IMR-90 (cell line): Measurements from ENCODE around the gene DHX40. TPM values are rescaled to one million over a fixed set of nuclear protein-coding genes. Genes with fewer than 3 reads are reported as not detected.
A peak's percentile ranks its signal among the peaks of the same experiment; 100 is the strongest.

Source experiments
- ATAC-seq: fragments of 200-7000 bp; cut with Tn5 transposase; 2 replicates; pipeline ENCODE4 v1.9.1; 2020; ENCODE audit warnings: low read depth, mild to moderate bottlenecking, moderate library complexity
- BruUV-seq: library from RNA; stranded (reverse); fragments of 400-500 nt; replicated peaks from 2 replicates; lab custom pipeline; 2021; lab: Mats Ljungman, UMichigan
- CTCF ChIA-PET: fragments of 300-600 bp; formaldehyde crosslinking; extraction: SDS; loops from one replicate; lab custom pipeline; 2021; ENCODE audit warnings: antibody characterized with exemption; lab: Yijun Ruan, JAX
- POLR2A ChIA-PET: fragments of 300-600 bp; sonication (Branson Sonifier 250); formaldehyde crosslinking; loops from one replicate; lab custom pipeline; 2022; ENCODE audit warnings: antibody characterized with exemption; ENCODE audit not compliant: unreplicated experiment; lab: Charles Lee
- DNase-seq: peaks from one replicate; pipeline ENCODE4 v3.0.0; 2013
- H2AFZ ChIP-seq: replicated peaks from 2 replicates; pipeline ENCODE3; 2013; ENCODE audit warnings: low read length, mild to moderate bottlenecking; ENCODE audit not compliant: poor library complexity
- H2AK5ac ChIP-seq: 2 replicates; pipeline ENCODE4 v1.6.1; 2013; ENCODE audit warnings: low read depth, low read length, inconsistent platforms
- H2AK9ac ChIP-seq: replicated peaks from 2 replicates; pipeline ENCODE3; 2013; ENCODE audit warnings: mild to moderate bottlenecking, low read depth, low read length, moderate library complexity; ENCODE audit not compliant: poor library complexity
- H2BK120ac ChIP-seq: 2 replicates; pipeline ENCODE4 v1.6.1; 2013; ENCODE audit warnings: low read depth, low read length, inconsistent platforms
- H2BK15ac ChIP-seq: 3 replicates; pipeline ENCODE4 v1.6.1; 2013; ENCODE audit warnings: low read depth, low read length, inconsistent platforms
- H2BK20ac ChIP-seq: 2 replicates; pipeline ENCODE4 v1.6.1; 2013; ENCODE audit warnings: low read depth, mild to moderate bottlenecking, inconsistent platforms, low read length, moderate library complexity
- H2BK5ac ChIP-seq: 2 replicates; pipeline ENCODE4 v1.6.1; 2013; ENCODE audit warnings: mild to moderate bottlenecking, low read depth, low read length, inconsistent platforms; ENCODE audit not compliant: poor library complexity, severe bottlenecking
- H3K14ac ChIP-seq: replicated peaks from 2 replicates; pipeline ENCODE4 v1.6.1; 2013; ENCODE audit warnings: low read depth, low read length, inconsistent platforms
- H3K18ac ChIP-seq: 2 replicates; pipeline ENCODE4 v1.6.1; 2013; ENCODE audit warnings: low read depth, low read length, control low read depth
- H3K23ac ChIP-seq: 2 replicates; pipeline ENCODE4 v1.6.1; 2013; ENCODE audit warnings: low read depth, low read length, inconsistent platforms
- H3K27ac ChIP-seq: 2 replicates; pipeline ENCODE4 v1.5.1; 2013; ENCODE audit warnings: mild to moderate bottlenecking, control low read depth, low read length; ENCODE audit not compliant: insufficient read depth
- H3K27me3 ChIP-seq: 2 replicates; pipeline ENCODE4 v1.6.1; 2013; ENCODE audit warnings: low read length; ENCODE audit not compliant: control insufficient read depth, insufficient read depth
- H3K36me3 ChIP-seq: 2 replicates; pipeline ENCODE4 v1.6.1; 2013; ENCODE audit warnings: low read length, mixed read lengths; ENCODE audit not compliant: control insufficient read depth, insufficient read depth
- H3K4ac ChIP-seq: 2 replicates; pipeline ENCODE4 v1.6.1; 2013; ENCODE audit warnings: low read depth, low read length, inconsistent platforms
- H3K4me1 ChIP-seq: 2 replicates; pipeline ENCODE4 v1.6.1; 2013; ENCODE audit warnings: low read length, mixed read lengths; ENCODE audit not compliant: control insufficient read depth, insufficient read depth
- H3K4me2 ChIP-seq: 2 replicates; pipeline ENCODE4 v1.6.1; 2013; ENCODE audit warnings: low read depth, mild to moderate bottlenecking, control low read depth, low read length, moderate library complexity
- H3K4me3 ChIP-seq: 2 replicates; pipeline ENCODE4 v1.5.1; 2013; ENCODE audit warnings: low read depth, mild to moderate bottlenecking, control low read depth, low read length, moderate library complexity; ENCODE audit not compliant: insufficient read depth
- H3K56ac ChIP-seq: 2 replicates; pipeline ENCODE4 v1.6.1; 2013; ENCODE audit warnings: low read length, inconsistent platforms; ENCODE audit not compliant: insufficient read depth; ENCODE audit errors: extremely low read depth
- H3K79me1 ChIP-seq, 2 experiments: 2 replicates each; pipeline ENCODE4 v1.6.1; 2013; ENCODE audit warnings: low read length in 2 of 2, inconsistent platforms in 1 of 2, low read depth in 1 of 2
- H3K9ac ChIP-seq: 2 replicates; pipeline ENCODE4 v1.6.1; 2013; ENCODE audit warnings: low read depth, low read length, control low read depth
- H3K9me1 ChIP-seq: 2 replicates; pipeline ENCODE4 v1.6.1; 2013; ENCODE audit warnings: low read length, inconsistent platforms; ENCODE audit not compliant: insufficient read depth
- H3K9me3 ChIP-seq: 2 replicates; pipeline ENCODE4 v1.6.1; 2013; ENCODE audit warnings: low read length; ENCODE audit not compliant: control insufficient read depth, insufficient read depth
- H4K20me1 ChIP-seq: 2 replicates; pipeline ENCODE4 v1.6.1; 2013; ENCODE audit warnings: low read length, inconsistent platforms; ENCODE audit not compliant: insufficient read depth
- H4K5ac ChIP-seq: 2 replicates; pipeline ENCODE4 v1.6.1; 2013; ENCODE audit warnings: mild to moderate bottlenecking, low read depth, low read length, control low read depth
- H4K8ac ChIP-seq, 2 experiments: 2 replicates each; pipeline ENCODE4 v1.6.1; 2013; ENCODE audit warnings: low read depth in 2 of 2, low read length in 2 of 2, control low read depth in 1 of 2, inconsistent platforms in 1 of 2
- H4K91ac ChIP-seq: 2 replicates; pipeline ENCODE4 v1.6.1; 2013; ENCODE audit warnings: low read depth, low read length, inconsistent platforms; ENCODE audit not compliant: insufficient read depth
- BHLHE40 ChIP-seq: fragments of 150-350 bp; IDR thresholded peaks from 2 replicates; pipeline ENCODE4 v1.6.1; 2016; ENCODE audit warnings: mild to moderate bottlenecking, low read depth, low read length
- MAFK ChIP-seq: IDR thresholded peaks from 2 replicates; pipeline ENCODE4 v1.6.1; 2012; ENCODE audit warnings: low read depth, low read length, improper control_type of control experiment
- MAZ ChIP-seq: IDR thresholded peaks from 2 replicates; pipeline ENCODE4 v1.6.1; 2012; ENCODE audit warnings: low read depth, mild to moderate bottlenecking, low read length, improper control_type of control experiment, moderate library complexity, borderline replicate concordance
- POLR2A ChIP-seq: IDR thresholded peaks from 2 replicates; pipeline ENCODE4 v1.6.1; 2012; ENCODE audit warnings: mild to moderate bottlenecking, low read depth, low read length
- RAD21 ChIP-seq: IDR thresholded peaks from 2 replicates; pipeline ENCODE4 v1.6.1; 2012; ENCODE audit warnings: low read length, improper control_type of control experiment
- RCOR1 ChIP-seq: IDR thresholded peaks from 2 replicates; pipeline ENCODE4 v1.6.1; 2012; ENCODE audit warnings: mild to moderate bottlenecking, low read length, improper control_type of control experiment; ENCODE audit not compliant: insufficient replicate concordance
- SMC3 ChIP-seq: fragments of 150-350 bp; IDR thresholded peaks from 2 replicates; pipeline ENCODE4 v1.6.1; 2016; ENCODE audit warnings: low read depth, mild to moderate bottlenecking, antibody characterized with exemption, low read length, moderate library complexity
- WGBS, 2 experiments: methylation state at CpG; one replicate each; pipeline versions ENCODE4 v1.1.5 to v1.1.7; 2013; ENCODE audit warnings: missing lambda C conversion rate in 2 of 2; ENCODE audit not compliant: insufficient read length in 1 of 2; ENCODE audit errors: extremely low coverage in 2 of 2; 5-methylcytosine and 5-hydroxymethylcytosine counted together
- dilution Hi-C: fragments of 300-500 bp; cut with HindIII; formaldehyde crosslinking; loops from one replicate; pipeline ENCODE4 v1.14.3; 2018; ENCODE audit warnings: low sequenced_read_pairs; ENCODE audit not compliant: unreplicated experiment
- in situ Hi-C: fragments of 300-500 bp; cut with MboI; formaldehyde crosslinking; loops from 3 replicates; pipeline ENCODE4 v1.14.3; 2019; ENCODE audit warnings: low sequenced_read_pairs, inconsistent platforms, mixed read lengths
- intact Hi-C: fragments of 100-400 bp; cut with micrococcal nuclease; formaldehyde crosslinking; loops from 2 replicates; pipeline ENCODE4 v1.10.0; 2022
- polyA plus RNA-seq, 3 experiments: library from polyadenylated mRNA; depleted of rRNA; stranded (reverse); fragments of >200 nt; gene quantifications; 2 replicates each; pipeline ENCODE4 v1.2.3, GENCODE V29; 2012; ENCODE audit warnings: low replicate concordance in 1 of 3
- total RNA-seq: library from RNA; depleted of rRNA; stranded (reverse); fragments of >200 nt; gene quantifications from 2 replicates; pipeline ENCODE4 v1.2.3, GENCODE V29; 2012
- TF ChIP-seq, protein P1 (sequence below): fragments of 150-350 bp; IDR thresholded peaks from 2 replicates; pipeline ENCODE4 v1.6.1; 2017; ENCODE audit warnings: mild to moderate bottlenecking, antibody characterized with exemption, low read length, low read depth

The DHX40 gene
- total and polyA plus RNA-seq, 2 of the 4 experiments (the other 2 are of a cell fraction), result 17.4 to 44.4 TPM

DNA sequence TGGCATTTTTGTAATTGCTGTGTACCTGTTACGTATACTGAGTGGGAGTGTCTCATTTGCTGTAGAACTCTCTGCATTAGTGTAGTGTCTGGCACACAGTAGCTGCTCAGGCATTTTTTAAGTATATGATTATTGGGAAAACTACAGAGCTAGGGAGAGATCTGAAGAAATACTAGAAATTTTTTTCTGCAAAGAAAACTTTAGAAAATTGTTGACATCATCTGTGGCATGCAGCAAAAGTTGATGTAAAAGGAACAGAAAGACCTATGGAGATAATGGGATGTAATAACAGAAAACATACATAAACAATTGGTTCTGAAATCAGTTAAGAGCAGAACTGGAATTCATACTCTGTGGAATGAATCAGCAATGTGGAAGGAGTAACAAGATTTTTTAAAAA lies 65.9 kb downstream of the DHX40 start:
- intact Hi-C loops, result no loop called here

More for the DNA sequence above, 65.9 kb downstream of the DHX40 start:
- Histone ChIP-seq H3K27me3 (no peaks in the 10 kb centered on the region), H2AK9ac (no peak overlapping the region), H3K9me1 (peaks cover 10% of the 10 kb centered on the region), H3K4me1 (peaks cover 22% of the 10 kb centered on the region), H3K4me3 (no peak overlapping the region), H3K4ac (no peak overlapping the region), H3K4me2 (0 out of 2 replicates have a peak overlapping the region, but pooled peaks have one; percentile 54), H3K18ac (no peak overlapping the region), H2BK20ac (no peak overlapping the region), H3K23ac (no peak overlapping the region), H2AK5ac (no peak overlapping the region), H2BK5ac (peak overlapping the region; percentile 59), H2AFZ (no peak overlapping the region), H2BK15ac (no peak overlapping the region), H4K20me1 (peaks cover 100% of the 10 kb centered on the region), H3K79me1 (peaks cover 3 to 43% of the 10 kb centered on the region in 2 experiments; a peak in 3 of 4 replicates), H3K14ac (no peak overlapping the region), H4K91ac (no peak overlapping the region), H3K27ac (no peak overlapping the region), H4K8ac (no peak overlapping the region), H3K9me3 (no peaks in the 10 kb centered on the region), H3K9ac (no peak overlapping the region), H2BK120ac (no peak overlapping the region), H4K5ac (no peak overlapping the region), H3K36me3 (peaks cover 3% of the 10 kb centered on the region), H3K56ac (no peak overlapping the region)
- no TSS peak for BruUV-seq
- dilution Hi-C loops (no loop called here), in situ Hi-C loops (no loop called here)
- DNase-seq (no peak), ATAC-seq (peak; percentile 30)
- no peak for TF ChIP-seq MAFK
- TF ChIP-seq SMC3, result no peak
- TF ChIP-seq BHLHE40, result no peak
- no peak for TF ChIP-seq POLR2A
- TF ChIP-seq, protein P1, sequence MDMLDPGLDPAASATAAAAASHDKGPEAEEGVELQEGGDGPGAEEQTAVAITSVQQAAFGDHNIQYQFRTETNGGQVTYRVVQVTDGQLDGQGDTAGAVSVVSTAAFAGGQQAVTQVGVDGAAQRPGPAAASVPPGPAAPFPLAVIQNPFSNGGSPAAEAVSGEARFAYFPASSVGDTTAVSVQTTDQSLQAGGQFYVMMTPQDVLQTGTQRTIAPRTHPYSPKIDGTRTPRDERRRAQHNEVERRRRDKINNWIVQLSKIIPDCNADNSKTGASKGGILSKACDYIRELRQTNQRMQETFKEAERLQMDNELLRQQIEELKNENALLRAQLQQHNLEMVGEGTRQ, result no peak
- TF ChIP-seq RCOR1, result no peak
- TF ChIP-seq RAD21, result no peak
- TF ChIP-seq MAZ, result no peak
- ChIA-PET CTCF (no interaction called here), POLR2A (no interaction called here)
- WGBS, 2 experiments, result 100% methylated on average over 1 of the region's 1 CpG; no CpG with 5 or more reads in 1 of the 2 experiments
